HL-60/S4 treated with retinoic acid at 250 ng/mL for 4 days and 3 days (cell line): ENCODE data around the gene OR2F2.

Experiments
- in situ Hi-C: fragments of 300-500 bp; cut with MboI; formaldehyde crosslinking; loops from 2 replicates; pipeline ENCODE4 v1.7.0; 2022; ENCODE audit warnings: low sequenced_read_pairs

OR2F2 gene

DNA sequence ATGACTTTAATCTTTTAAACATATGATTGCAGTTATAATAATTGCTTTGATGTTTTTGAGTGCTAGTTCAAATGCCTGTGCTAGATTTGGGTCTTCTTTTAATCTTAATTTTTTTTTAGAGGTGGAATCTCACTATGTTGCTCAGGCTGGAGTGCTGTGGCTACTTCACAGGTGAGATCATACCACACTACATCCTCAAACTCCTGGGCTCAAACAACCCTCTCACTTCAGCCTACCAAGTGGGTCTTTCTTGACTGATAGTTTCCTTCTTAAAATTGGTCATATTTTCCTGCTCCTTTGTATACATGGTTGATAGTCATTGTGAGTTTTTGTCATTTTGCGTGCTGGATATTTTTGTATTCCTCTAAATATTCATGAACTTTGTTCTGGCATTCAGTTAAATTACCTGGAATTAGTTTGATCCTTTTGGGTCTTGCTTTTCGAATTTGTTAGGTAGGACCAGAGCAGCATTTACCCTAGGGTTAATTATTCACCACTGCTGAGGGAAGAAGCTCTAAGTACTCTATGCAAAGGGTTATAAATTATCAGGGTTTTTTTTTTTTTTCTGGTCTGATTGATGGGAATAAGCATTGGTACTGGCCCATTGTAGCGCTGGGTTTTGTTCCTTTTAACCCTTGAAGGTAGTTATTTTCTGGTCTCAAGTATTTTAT, 21.0 kb upstream of the OR2F2 start:
- in situ Hi-C loops = no loop called here

GRCh38 chr7:143914938-143915652, 19.9 kb upstream of the OR2F2 start:
- in situ Hi-C loops = no loop called here

- in situ Hi-C loops = no loop called here
Measured at GRCh38 chr7:143924851-143925250, 10.2 kb upstream of the OR2F2 start.

GRCh38 chr7:143929224-143929920, 5.7 kb upstream of the OR2F2 start:
- in situ Hi-C loops = no loop called here

DNA sequence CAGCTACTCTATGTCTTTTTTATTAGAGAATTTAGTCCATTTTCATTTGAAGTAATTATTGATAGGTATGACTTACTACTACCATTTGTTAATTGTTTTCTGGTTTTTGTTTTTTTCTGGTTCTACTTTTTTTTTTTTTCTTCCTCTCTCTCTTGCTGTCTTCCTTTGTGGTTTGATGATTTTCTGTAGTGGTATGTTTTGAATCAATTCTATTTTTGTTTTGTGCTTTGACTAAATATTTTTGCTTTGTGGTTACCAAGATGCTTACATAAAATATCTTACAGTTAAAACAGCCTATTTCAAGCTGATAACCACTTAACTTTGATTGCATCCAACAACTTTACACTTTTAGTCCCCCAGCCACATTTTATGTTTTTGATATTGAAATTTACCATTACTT, 3.3 kb upstream of the OR2F2 start:
- in situ Hi-C loops = no loop called here

- in situ Hi-C loops = no loop called here
Measured at GRCh38 chr7:143936087-143937009, 1.3 kb downstream of the OR2F2 start.

DNA sequence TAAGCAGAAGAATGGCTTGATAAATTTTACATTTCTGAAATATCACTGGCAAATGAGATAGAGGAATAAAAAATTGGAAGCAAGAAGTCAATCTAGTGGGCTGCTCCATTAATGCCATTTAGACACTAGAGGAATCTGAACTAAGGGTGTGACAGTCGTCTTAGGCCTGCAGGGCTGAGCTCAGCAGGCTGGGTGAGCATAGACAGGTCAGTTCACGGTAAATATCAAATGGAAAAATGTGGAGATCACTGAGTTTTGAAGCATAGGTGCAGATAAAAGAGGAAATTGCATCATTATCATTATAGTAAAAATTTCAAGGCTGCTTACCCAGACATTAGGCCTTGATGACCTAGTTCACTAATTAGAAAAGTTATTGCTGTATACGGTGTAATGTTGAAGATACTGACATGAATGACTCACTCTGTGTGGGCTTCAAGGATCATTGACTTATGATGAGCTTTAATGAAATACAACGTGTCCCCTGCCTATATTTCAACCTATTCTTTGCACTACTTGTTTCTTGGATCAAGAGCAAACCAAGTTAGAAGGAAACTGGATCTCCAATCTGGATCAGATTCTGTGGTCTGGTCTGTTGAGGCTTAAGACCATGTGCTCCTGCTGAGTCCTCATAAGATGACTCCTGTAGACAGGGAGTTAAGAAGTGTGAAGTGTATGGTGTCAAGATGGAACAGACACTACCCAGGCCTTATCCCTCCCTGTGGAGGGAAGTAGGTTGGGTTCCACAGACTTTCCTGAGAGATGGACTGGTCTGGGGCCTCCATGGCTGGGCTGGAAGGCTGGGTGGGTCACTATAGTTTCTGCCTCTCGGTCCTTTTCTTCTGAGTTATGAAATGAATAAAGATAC, 3.6 kb downstream of the OR2F2 start:
- in situ Hi-C loops = no loop called here

- in situ Hi-C loops = no loop called here
Measured at GRCh38 chr7:143945423-143945822, 10.4 kb downstream of the OR2F2 start.

GRCh38 chr7:143947111-143947510, 12.1 kb downstream of the OR2F2 start:
- in situ Hi-C loops = no loop called here

GRCh38 chr7:143948733-143949132, 13.7 kb downstream of the OR2F2 start:
- in situ Hi-C loops = no loop called here

DNA sequence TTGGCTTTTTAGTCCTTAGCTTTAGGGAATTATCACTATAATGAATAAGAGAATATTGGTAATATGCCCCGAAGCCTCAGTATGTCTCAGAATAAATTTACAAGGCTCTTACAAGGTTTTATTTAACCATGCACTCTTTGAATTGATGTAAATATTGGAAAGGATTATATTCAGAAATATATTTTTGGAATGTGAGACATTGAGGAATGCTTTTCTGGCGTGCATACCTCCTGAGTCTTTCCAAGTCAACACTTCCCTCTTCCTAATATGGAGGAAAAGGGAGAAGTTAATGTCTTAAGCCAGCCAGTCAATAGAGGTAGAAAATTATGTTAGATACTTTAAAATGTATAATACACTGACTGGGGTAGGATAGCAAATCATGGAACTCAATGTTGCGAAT, 18.4 kb downstream of the OR2F2 start:
- in situ Hi-C loops = no loop called here

- in situ Hi-C loops = no loop called here
Measured at GRCh38 chr7:143954135-143954534, 19.1 kb downstream of the OR2F2 start.

GRCh38 chr7:143954544-143954943, 19.5 kb downstream of the OR2F2 start, which contains the start of gene OR2F1:
Gene OR2F1 (plus strand): TSS chr7:143954844. CDS start chr7:143959971, 5,127 bp downstream.
- in situ Hi-C loops = no loop called here

- in situ Hi-C loops = no loop called here
Measured at GRCh38 chr7:143958781-143959180, 23.7 kb downstream of the OR2F2 start.

GRCh38 chr7:143960813-143961610, 26.0 kb downstream of the OR2F2 start:
- in situ Hi-C loops = no loop called here

DNA sequence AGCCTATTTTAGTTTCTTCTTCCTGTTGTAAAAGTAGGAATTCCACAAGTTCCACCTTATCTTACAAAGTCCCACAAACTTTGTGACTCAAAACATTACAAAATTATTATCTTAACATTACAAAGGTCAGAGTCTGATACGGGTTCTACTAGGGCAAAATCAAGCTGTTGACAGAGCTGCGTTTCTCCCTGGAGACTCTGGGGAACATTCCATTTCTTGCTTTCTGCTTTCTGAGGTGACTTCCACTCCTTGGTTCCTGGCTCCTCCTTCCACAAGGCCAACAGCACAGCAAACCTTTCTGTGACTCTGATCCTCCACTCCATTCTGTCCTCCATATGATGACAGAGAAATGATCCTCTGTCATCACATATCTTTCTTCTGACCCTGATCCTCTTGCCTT, 30.2 kb downstream of the OR2F2 start:
- in situ Hi-C loops = no loop called here

GRCh38 chr7:143967398-143967797, 32.4 kb downstream of the OR2F2 start:
- in situ Hi-C loops = no loop called here

DNA sequence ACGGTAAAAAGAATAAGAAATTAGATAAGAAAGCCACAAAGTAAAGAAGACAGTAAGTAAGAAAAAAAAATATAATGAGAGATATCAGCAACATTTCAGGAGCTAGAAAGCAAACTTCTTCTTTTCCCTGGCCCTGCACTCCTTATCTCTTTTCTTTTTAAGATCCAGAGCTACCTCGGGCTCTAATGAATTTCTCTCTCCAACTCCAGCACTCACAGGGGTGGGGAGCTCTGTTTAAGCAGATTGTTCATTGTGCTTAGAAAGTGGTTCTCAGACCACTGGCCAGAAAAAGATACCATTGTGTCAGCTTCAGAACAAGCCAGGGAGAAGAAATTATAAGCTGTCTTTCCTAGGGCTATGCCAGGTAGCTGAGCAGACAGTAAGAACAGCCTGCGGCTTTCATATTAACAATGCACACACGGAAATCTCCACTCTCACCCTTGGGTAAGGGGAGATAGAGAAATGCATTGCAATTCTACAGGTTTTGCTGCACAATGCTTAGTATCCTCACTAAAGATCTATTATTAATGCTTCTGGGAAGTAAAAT, 38.9 kb downstream of the OR2F2 start:
- in situ Hi-C loops = no loop called here

DNA sequence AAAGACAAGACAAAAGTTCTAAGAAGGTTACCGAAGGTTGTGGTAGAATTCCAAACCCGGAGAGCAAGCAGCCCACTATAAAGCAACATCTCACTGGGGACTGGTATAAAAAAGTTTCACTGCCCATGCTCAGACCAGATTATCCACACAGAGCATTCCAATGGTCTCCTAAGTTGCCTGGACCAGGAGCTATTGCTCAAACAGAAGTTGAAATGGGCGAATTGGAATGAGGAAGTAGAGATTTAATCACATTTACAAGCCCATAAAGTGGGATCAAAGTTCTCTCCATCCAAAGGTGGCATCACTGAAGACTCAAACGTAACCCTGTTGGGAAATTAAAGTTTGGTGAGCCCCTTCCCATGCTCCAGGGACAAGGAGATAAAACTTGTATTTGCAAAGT, 39.4 kb downstream of the OR2F2 start:
- in situ Hi-C loops = no loop called here
